Suprapubic skin (tissue), 4 donors: Measurements from ENCODE around the gene SUPT16H. TPM values are rescaled to one million over a fixed set of nuclear protein-coding genes. Genes with fewer than 3 reads are reported as not detected.

ENCODE experiments used
- DNase-seq, 2 donors: peaks; one replicate each; pipeline ENCODE4 v3.0.0-alpha.2; 2019; ENCODE audit warnings: low spot score in 2 of 2
- H3K27ac ChIP-seq: fragments of 200-600 bp; sonication (generic); one replicate; pipeline ENCODE4 v1.5.1; 2019
- H3K27me3 ChIP-seq: fragments of 200-600 bp; sonication (generic); one replicate; pipeline ENCODE4 v1.5.1; 2019
- H3K36me3 ChIP-seq: fragments of 200-600 bp; sonication (generic); one replicate; pipeline ENCODE4 v1.5.1; 2019
- H3K4me1 ChIP-seq: fragments of 200-600 bp; sonication (generic); one replicate; pipeline ENCODE4 v1.5.1; 2019
- H3K4me3 ChIP-seq: fragments of 200-600 bp; sonication (generic); one replicate; pipeline ENCODE4 v1.5.1; 2019; ENCODE audit warnings: mild to moderate bottlenecking
- H3K9me3 ChIP-seq: fragments of 200-600 bp; sonication (generic); one replicate; pipeline ENCODE4 v1.5.1; 2019
- CTCF ChIP-seq, 2 donors: fragments of 200-600 bp in 1 of 2; fragments of 450-650 bp in 1 of 2; sonication (generic) in 1 of 2; IDR thresholded peaks; one replicate each; pipeline ENCODE4 v1.5.1; 2016 to 2019; ENCODE audit warnings: antibody characterized with exemption in 2 of 2, mild to moderate bottlenecking in 1 of 2, moderate library complexity in 1 of 2
- EP300 ChIP-seq: sonication (generic); formaldehyde crosslinking; IDR thresholded peaks from one replicate; pipeline ENCODE4 v1.6.1; 2017; ENCODE audit warnings: antibody characterized with exemption
- POLR2A ChIP-seq, 2 donors: fragments of 450-650 bp; IDR thresholded peaks; one replicate each; pipeline ENCODE4 v1.6.1; 2017; ENCODE audit warnings: antibody characterized with exemption in 2 of 2, mild to moderate bottlenecking in 2 of 2, moderate library complexity in 2 of 2
- POLR2AphosphoS5 ChIP-seq, 3 donors: sonication (generic); formaldehyde crosslinking; IDR thresholded peaks; one replicate each; pipeline ENCODE4 v1.6.1; 2017; ENCODE audit warnings: antibody characterized with exemption in 3 of 3
- WGBS: methylation state at CpG from one replicate; pipeline ENCODE4 v1.1.5; 2018; 5-methylcytosine and 5-hydroxymethylcytosine counted together
- total RNA-seq, 4 donors: library from RNA; depleted of rRNA; stranded (reverse); fragments of >200 nt; gene quantifications; one replicate each; pipeline ENCODE4 v1.1.0, GENCODE V29; 2016

The SUPT16H gene
- total RNA-seq, 4 donors from 2014 or later, result 41.9 to 64.5 (median 50.1) TPM

- Histone ChIP-seq H3K27me3 (no peaks in the 10 kb centered on the region), H3K36me3 (no peaks in the 10 kb centered on the region), H3K27ac (no peak overlapping the region), H3K9me3 (no peaks in the 10 kb centered on the region), H3K4me3 (no peak overlapping the region), H3K4me1 (no peaks in the 10 kb centered on the region)
- TF ChIP-seq CTCF (IDR thresholded peaks at IDR 0.05), result no peak
- 85% methylated on average over 2 of the region's 2 CpGs for WGBS
- DNase-seq, result no peak
These were observed 62.9 kb downstream of the SUPT16H start for GRCh38 chr14:21320913-21321312.

GRCh38 chr14:21317398-21317797 lies 66.4 kb downstream of the SUPT16H start:
- DNase-seq, result no peak
- Histone ChIP-seq H3K27me3 (no peaks in the 10 kb centered on the region), H3K4me3 (no peak overlapping the region), H3K36me3 (no peaks in the 10 kb centered on the region), H3K4me1 (no peaks in the 10 kb centered on the region), H3K9me3 (no peaks in the 10 kb centered on the region), H3K27ac (no peak overlapping the region)
- TF ChIP-seq POLR2A (IDR thresholded peaks at IDR 0.05) (no peak), POLR2AphosphoS5 (IDR thresholded peaks at IDR 0.05) (no peak), CTCF (IDR thresholded peaks at IDR 0.05) (no peak), EP300 (no peak)
- WGBS, result 56% methylated on average over 3 of the region's 3 CpGs

GRCh38 chr14:21313512-21313911 lies 70.3 kb downstream of the SUPT16H start:
- DNase-seq, result no peak
- H3K36me3 ChIP-seq, result no peaks in the 10 kb centered on the region
- no peaks in the 10 kb centered on the region for H3K9me3 ChIP-seq
- WGBS, result 87% methylated on average over 12 of the region's 12 CpGs
- no peak overlapping the region for H3K27ac ChIP-seq
- no peaks in the 10 kb centered on the region for H3K27me3 ChIP-seq
- H3K4me1 ChIP-seq, result peaks cover 4% of the 10 kb centered on the region
- TF ChIP-seq CTCF (IDR thresholded peaks at IDR 0.05) (no peak), EP300 (no peak), POLR2A (IDR thresholded peaks at IDR 0.05) (no peak), POLR2AphosphoS5 (IDR thresholded peaks at IDR 0.05) (no peak)
- H3K4me3 ChIP-seq, result no peak overlapping the region

GRCh38 chr14:21311614-21312013 lies 72.2 kb downstream of the SUPT16H start:
- no peak overlapping the region for H3K4me3 ChIP-seq
- no peaks in the 10 kb centered on the region for H3K9me3 ChIP-seq
- H3K4me1 ChIP-seq, result peaks cover 10% of the 10 kb centered on the region
- TF ChIP-seq EP300 (no peak), POLR2AphosphoS5 (IDR thresholded peaks at IDR 0.05) (no peak), CTCF (IDR thresholded peaks at IDR 0.05) (no peak), POLR2A (IDR thresholded peaks at IDR 0.05) (no peak)
- no peak for DNase-seq
- WGBS, result 68% methylated on average over 2 of the region's 2 CpGs
- H3K27ac ChIP-seq, result no peak overlapping the region
- no peaks in the 10 kb centered on the region for H3K36me3 ChIP-seq
- H3K27me3 ChIP-seq, result no peaks in the 10 kb centered on the region

GRCh38 chr14:21309956-21310355 lies 73.9 kb downstream of the SUPT16H start:
- DNase-seq, result no peak
- Histone ChIP-seq H3K4me1 (peaks cover 10% of the 10 kb centered on the region), H3K27me3 (no peaks in the 10 kb centered on the region), H3K9me3 (no peaks in the 10 kb centered on the region), H3K27ac (no peak overlapping the region), H3K4me3 (no peak overlapping the region), H3K36me3 (no peaks in the 10 kb centered on the region)
- WGBS, result 97% methylated on average over 3 of the region's 3 CpGs
- no peak for TF ChIP-seq CTCF (IDR thresholded peaks at IDR 0.05)
- TF ChIP-seq EP300, result no peak
- no peak for TF ChIP-seq POLR2A (IDR thresholded peaks at IDR 0.05)
- TF ChIP-seq POLR2AphosphoS5 (IDR thresholded peaks at IDR 0.05), result no peak
